Dermis lymphatic vessel endothelial cell (primary cell): ENCODE results near the gene MYH1. TPM values are rescaled to one million over a fixed set of nuclear protein-coding genes. Genes with fewer than 3 reads are reported as not detected.

Source experiments
- total RNA-seq: library from RNA; depleted of rRNA; stranded (reverse); fragments of >200 nt; gene quantifications from 2 replicates; pipeline ENCODE4 v1.2.1, GENCODE V29; 2014

The MYH1 gene
- total RNA-seq, result under 0.01 TPM in 1 of 2 replicates, not detected in the other

DNA sequence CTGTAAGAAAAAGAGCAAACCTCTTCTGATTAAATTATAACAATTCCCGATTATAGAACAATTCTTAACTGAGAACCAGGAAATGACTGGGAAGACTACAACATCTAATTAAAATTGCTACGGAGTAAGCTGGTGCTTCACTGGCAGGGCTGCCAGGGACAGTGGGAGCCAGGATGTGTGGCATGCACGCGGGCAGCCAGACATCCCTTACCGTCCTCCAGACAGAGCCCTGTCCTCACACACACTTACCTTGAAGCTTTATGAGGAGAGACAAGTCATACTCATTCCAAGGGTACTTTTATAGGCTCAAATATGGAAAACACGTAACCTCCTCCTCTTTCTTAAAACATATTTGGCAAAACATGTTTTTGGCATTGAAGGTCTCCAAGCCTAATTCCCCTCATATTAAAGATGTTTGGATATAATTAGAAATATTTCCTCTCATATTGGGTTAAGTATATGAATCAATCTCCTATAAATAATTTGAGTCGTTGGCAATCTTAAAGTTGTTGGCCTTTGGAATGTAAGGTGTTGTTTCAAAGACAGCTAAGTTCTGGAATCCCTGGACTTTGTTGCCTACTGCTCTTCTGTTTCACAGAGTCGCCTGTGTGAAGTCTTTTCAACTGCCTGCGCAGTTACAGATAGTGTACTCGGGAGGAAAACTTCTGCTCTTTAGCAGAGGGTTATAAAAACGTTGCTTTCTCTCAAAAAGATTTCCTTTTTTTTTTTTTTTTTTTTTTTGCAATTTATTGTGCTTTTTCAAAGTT, at the start of gene MYH1:
MYH1 (minus strand) TSS at position 272 of the 767 bp plus-strand sequence. CDS start 1,900 bp downstream, outside the sequence.

DNA sequence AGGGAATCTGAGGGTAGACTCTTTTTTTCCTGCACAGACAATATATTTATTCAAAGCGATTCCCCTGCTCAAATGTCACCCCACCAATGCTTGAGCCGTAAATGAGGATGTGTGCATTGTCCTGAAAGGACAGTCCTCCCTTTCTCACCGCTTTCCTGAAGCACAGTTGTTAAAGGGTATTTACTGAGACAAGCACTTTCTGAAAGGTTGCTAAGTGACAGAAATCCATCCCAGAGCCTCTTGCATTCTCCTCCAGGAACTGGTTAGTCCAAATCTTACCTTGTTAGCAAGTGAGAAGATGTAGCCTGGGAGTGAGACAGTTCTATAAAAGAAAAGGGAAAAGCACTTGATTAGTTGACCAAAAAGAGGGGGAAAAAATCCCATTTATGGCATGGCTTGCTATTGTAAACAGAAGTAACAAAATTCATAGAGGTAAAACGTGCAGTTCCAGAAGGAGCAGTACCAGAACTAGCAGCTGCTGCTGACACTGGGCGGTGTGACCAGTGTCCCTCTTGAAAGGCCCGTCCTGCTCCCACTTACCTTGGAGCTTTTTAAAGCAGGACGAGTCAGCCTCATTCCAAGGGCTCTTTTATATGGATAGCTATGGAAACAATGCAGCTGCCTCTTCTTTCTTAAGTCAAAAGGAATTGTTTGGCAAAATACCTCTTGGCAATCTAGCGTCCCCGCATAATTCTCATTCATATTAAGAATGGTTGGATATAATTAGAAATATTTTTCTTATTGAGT, 30.9 kb upstream of the MYH1 start, which contains the start of gene MYH2:
MYH2 (minus strand) TSS at position 563 of the 747 bp plus-strand sequence. CDS start 1,738 bp downstream, outside the sequence.

DNA sequence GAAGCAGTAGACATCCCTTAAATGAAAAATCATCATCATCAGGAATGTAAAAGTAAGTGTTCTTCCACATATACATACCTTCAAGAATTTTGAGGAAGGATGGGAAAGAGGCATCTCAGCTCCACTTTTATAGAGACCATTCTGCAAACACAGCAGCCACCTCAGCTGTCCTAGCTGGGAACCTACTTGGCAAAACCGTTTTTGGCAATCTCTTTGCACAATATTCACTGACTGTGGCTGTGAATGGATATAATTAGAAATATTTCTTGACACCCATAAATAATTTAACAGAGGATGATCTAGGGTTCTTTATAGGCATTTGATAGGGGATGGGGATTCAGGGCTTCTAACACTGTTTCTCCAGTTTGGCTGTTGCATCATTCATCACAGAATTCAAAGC, 48.9 kb downstream of the MYH1 start, which contains the start of gene MYH4:
MYH4 (minus strand) TSS at position 101 of the 400 bp plus-strand sequence. CDS start 2,814 bp downstream, outside the sequence.

Other genes starting within 250 kb of the MYH1 start
- not detected in 2 replicates for gene MYH13, start 145.5 kb downstream of the MYH1 start, total RNA-seq
- gene MYH8, start 96.6 kb downstream of the MYH1 start, total RNA-seq, result not detected in 2 replicates
- not detected in 2 replicates for gene MYH4, start 49.0 kb downstream of the MYH1 start, total RNA-seq
- not detected in 2 replicates for gene MYH2, start 31.1 kb upstream of the MYH1 start, total RNA-seq
- gene MYH3, start 138.8 kb upstream of the MYH1 start, total RNA-seq, result 0.22 and 0.52 TPM in 2 replicates
- 28.9 and 54.6 TPM in 2 replicates for gene SCO1, start 179.0 kb upstream of the MYH1 start, total RNA-seq
- 11.3 and 12.8 TPM in 2 replicates for gene ADPRM, start 179.1 kb upstream of the MYH1 start, total RNA-seq
- gene TMEM220, start 211.5 kb upstream of the MYH1 start, total RNA-seq, result 2.3 and 5.0 TPM in 2 replicates